Measurements from ENCODE around the gene BEST4.
"Not testable (repeated sequence)": the region's sequence is repeated elsewhere in the genome, so short reads cannot be mapped to it uniquely, and the experiment has no call there.

Gene BEST4

GRCh38 chr1:44819196-44819607, 31.2 kb upstream of the BEST4 start:
- no peak for DNase-seq (ENCODE audit: low read depth)

GRCh38 chr1:44817771-44818495, 30.0 kb upstream of the BEST4 start:
- no peak for DNase-seq (ENCODE audit: low read depth)

GRCh38 chr1:44817307-44817706, 29.3 kb upstream of the BEST4 start:
- no peak for DNase-seq (ENCODE audit: low read depth)

- DNase-seq (ENCODE audit: low read depth): not testable (repeated sequence)
These were observed 28.0 kb upstream of the BEST4 start for GRCh38 chr1:44815926-44816325.

GRCh38 chr1:44812822-44813543, 25.0 kb upstream of the BEST4 start:
- no peak for DNase-seq (ENCODE audit: low read depth)

GRCh38 chr1:44811234-44811633, 23.3 kb upstream of the BEST4 start:
- no peak for DNase-seq (ENCODE audit: low read depth)

GRCh38 chr1:44810762-44811105, 22.8 kb upstream of the BEST4 start:
- not testable (repeated sequence) for DNase-seq (ENCODE audit: low read depth)

- DNase-seq (ENCODE audit: low read depth): no peak
These were observed 22.3 kb upstream of the BEST4 start for GRCh38 chr1:44810101-44810761.

- DNase-seq (ENCODE audit: low read depth): no peak
These were observed 21.3 kb upstream of the BEST4 start for GRCh38 chr1:44808938-44809917.

- DNase-seq (ENCODE audit: low read depth): peak; percentile 62
These were observed 20.3 kb upstream of the BEST4 start, which contains the start of gene BTBD19 for GRCh38 chr1:44808063-44808937. TSS of gene BTBD19 (plus strand) at chr1:44808523. CDS start at chr1:44808821, 298 bp downstream.

- peak; percentile 99 for DNase-seq (ENCODE audit: low read depth)
These were observed 19.5 kb upstream of the BEST4 start for GRCh38 chr1:44807364-44808062.

GRCh38 chr1:44806704-44807363, 18.9 kb upstream of the BEST4 start, which contains the start of gene DYNLT4:
TSS of gene DYNLT4 (minus strand) at chr1:44807351. CDS start at chr1:44806668, 683 bp downstream.
- no peak for DNase-seq (ENCODE audit: low read depth)

GRCh38 chr1:44806025-44806703, 18.2 kb upstream of the BEST4 start:
- no peak for DNase-seq (ENCODE audit: low read depth)

GRCh38 chr1:44805311-44806024, 17.5 kb upstream of the BEST4 start:
- DNase-seq (ENCODE audit: low read depth): no peak

- DNase-seq (ENCODE audit: low read depth): no peak
These were observed 15.5 kb upstream of the BEST4 start for GRCh38 chr1:44803312-44804095.

GRCh38 chr1:44803062-44803311, 15.0 kb upstream of the BEST4 start:
- no peak for DNase-seq (ENCODE audit: low read depth)

- DNase-seq (ENCODE audit: low read depth): no peak
These were observed 14.5 kb upstream of the BEST4 start for GRCh38 chr1:44802306-44803061.

Measured in GM04503 (cell line).